Muscle layer of colon (tissue), 2 donors: ENCODE data around the gene USP34.

Experiments
- H3K27ac ChIP-seq: one replicate; pipeline ENCODE4 v1.7.0; 2013; ENCODE audit warnings: low read depth, mild to moderate bottlenecking, low read length, moderate library complexity
- H3K27me3 ChIP-seq, 2 donors: one replicate each; pipeline ENCODE4 v1.7.0; 2013; ENCODE audit warnings: low read length in 2 of 2, mild to moderate bottlenecking in 2 of 2; ENCODE audit not compliant: insufficient read depth in 2 of 2, control insufficient read depth in 1 of 2
- H3K36me3 ChIP-seq: one replicate; pipeline ENCODE4 v1.7.0; 2013; ENCODE audit warnings: mild to moderate bottlenecking, low read length; ENCODE audit not compliant: insufficient read depth
- H3K4me1 ChIP-seq: one replicate; pipeline ENCODE4 v1.7.0; 2013; ENCODE audit warnings: mild to moderate bottlenecking, low read length; ENCODE audit not compliant: insufficient read depth
- H3K4me3 ChIP-seq, 2 donors: one replicate each; pipeline ENCODE4 v1.7.0; 2013; ENCODE audit warnings: low read length in 2 of 2, low read depth in 1 of 2, mild to moderate bottlenecking in 1 of 2, moderate library complexity in 1 of 2
- H3K9ac ChIP-seq: one replicate; pipeline ENCODE4 v1.7.0; 2013; ENCODE audit warnings: low read length
- H3K9me3 ChIP-seq: one replicate; pipeline ENCODE4 v1.7.0; 2013; ENCODE audit warnings: mild to moderate bottlenecking, low read length
- donor health status: abdominal sarcoma.
- donor health status: Adenocarcinoma of cecum.

USP34 gene

GRCh38 chr2:61335187-61335586, 135.7 kb downstream of the USP34 start:
- peaks cover 12% of the 10 kb centered on the region for H3K36me3 ChIP-seq
- no peaks in the 10 kb centered on the region for H3K27me3 ChIP-seq
- H3K27ac ChIP-seq: no peak overlapping the region
- no peak overlapping the region for H3K9ac ChIP-seq
- H3K4me3 ChIP-seq: no peak overlapping the region
- no peaks in the 10 kb centered on the region for H3K9me3 ChIP-seq
- H3K4me1 ChIP-seq: no peaks in the 10 kb centered on the region

DNA sequence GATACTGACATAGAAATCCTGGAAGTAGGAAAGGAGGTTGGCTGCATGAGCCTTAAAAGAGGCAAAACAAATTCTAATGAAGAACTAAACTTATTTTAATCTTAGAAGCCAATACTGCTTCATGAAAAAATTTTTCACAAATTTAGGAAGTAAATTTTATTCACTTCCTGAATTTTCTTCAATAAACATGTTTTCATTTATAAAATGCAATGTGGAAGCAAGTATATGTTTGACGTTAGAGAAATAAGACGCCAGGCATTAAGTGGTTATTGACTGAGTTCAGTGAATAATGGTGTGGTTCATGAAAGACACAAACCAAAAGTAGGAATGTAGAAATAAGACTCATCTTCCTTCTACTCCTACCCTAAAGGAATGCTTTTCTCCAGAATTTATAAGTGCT, 136.4 kb downstream of the USP34 start:
- Histone ChIP-seq H3K27ac (no peak overlapping the region), H3K36me3 (peaks cover 19% of the 10 kb centered on the region), H3K4me1 (no peaks in the 10 kb centered on the region), H3K27me3 (no peaks in the 10 kb centered on the region), H3K9me3 (no peaks in the 10 kb centered on the region), H3K9ac (no peak overlapping the region), H3K4me3 (no peak overlapping the region)

GRCh38 chr2:61328707-61329251, 142.1 kb downstream of the USP34 start:
- no peaks in the 10 kb centered on the region for H3K4me1 ChIP-seq
- no peaks in the 10 kb centered on the region for H3K27me3 ChIP-seq
- peaks cover 20% of the 10 kb centered on the region for H3K36me3 ChIP-seq
- no peak overlapping the region for H3K4me3 ChIP-seq
- H3K9me3 ChIP-seq: no peaks in the 10 kb centered on the region
- no peak overlapping the region for H3K27ac ChIP-seq
- H3K9ac ChIP-seq: no peak overlapping the region

GRCh38 chr2:61327173-61327572, 143.7 kb downstream of the USP34 start:
- Histone ChIP-seq H3K4me3 (no peak overlapping the region), H3K27ac (no peak overlapping the region), H3K27me3 (no peaks in the 10 kb centered on the region), H3K4me1 (no peaks in the 10 kb centered on the region), H3K36me3 (peaks cover 20% of the 10 kb centered on the region), H3K9me3 (no peaks in the 10 kb centered on the region), H3K9ac (no peak overlapping the region)

- Histone ChIP-seq H3K4me1 (no peaks in the 10 kb centered on the region), H3K36me3 (peaks cover 20% of the 10 kb centered on the region), H3K27ac (no peak overlapping the region), H3K9me3 (no peaks in the 10 kb centered on the region), H3K4me3 (no peak overlapping the region), H3K9ac (no peak overlapping the region), H3K27me3 (no peaks in the 10 kb centered on the region)
Observed at GRCh38 chr2:61326423-61326822, 144.5 kb downstream of the USP34 start.

- Histone ChIP-seq H3K27me3 (no peaks in the 10 kb centered on the region), H3K9me3 (no peaks in the 10 kb centered on the region), H3K36me3 (peaks cover 10% of the 10 kb centered on the region), H3K4me3 (no peak overlapping the region), H3K9ac (no peak overlapping the region), H3K4me1 (no peaks in the 10 kb centered on the region), H3K27ac (no peak overlapping the region)
Observed at GRCh38 chr2:61320181-61320580, 150.7 kb downstream of the USP34 start.

DNA sequence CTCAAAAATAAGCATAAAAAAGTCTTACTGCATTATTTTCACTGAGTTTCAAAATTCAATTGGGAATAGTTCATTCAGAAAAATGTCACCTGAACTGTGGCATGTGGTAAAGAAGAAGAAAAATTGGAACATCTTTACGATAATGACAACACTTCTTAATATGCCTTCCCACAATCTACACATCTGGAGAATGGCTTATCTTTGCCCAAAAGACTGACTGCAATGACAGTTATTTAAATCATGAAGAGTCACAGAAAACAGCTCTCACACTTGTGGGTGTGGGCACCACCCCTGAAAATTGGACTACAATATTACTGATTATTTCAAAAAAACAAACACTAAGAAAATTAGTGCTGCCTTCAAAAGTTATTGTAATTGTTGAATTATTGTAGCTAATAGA, 152.3 kb downstream of the USP34 start:
- Histone ChIP-seq H3K4me3 (no peak overlapping the region), H3K9ac (no peak overlapping the region), H3K27me3 (no peaks in the 10 kb centered on the region), H3K27ac (no peak overlapping the region), H3K4me1 (no peaks in the 10 kb centered on the region), H3K9me3 (no peaks in the 10 kb centered on the region), H3K36me3 (peaks cover 9% of the 10 kb centered on the region)

DNA sequence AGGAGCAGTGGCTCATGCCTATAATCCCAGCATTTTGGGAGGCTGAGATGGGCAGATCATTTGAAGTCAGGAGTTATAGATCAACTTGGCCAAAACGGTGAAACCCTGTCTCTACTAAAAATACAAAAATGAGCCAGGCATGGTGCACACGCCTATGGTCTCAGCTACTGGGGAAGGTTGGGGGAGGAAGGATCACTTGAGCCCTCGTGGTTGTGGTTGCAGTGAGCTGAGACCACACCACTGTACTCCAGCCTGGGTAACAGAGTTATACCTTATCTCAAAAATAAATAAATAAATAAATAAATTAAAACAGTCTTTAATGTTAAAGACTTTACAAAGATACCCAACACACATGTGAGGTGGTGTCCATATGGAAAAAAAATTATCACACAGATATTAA, 174.9 kb downstream of the USP34 start:
- H3K36me3 ChIP-seq: peaks cover 26% of the 10 kb centered on the region
- no peak overlapping the region for H3K27ac ChIP-seq
- H3K9ac ChIP-seq: no peak overlapping the region
- no peaks in the 10 kb centered on the region for H3K27me3 ChIP-seq
- no peak overlapping the region for H3K4me3 ChIP-seq
- H3K4me1 ChIP-seq: no peaks in the 10 kb centered on the region
- H3K9me3 ChIP-seq: no peaks in the 10 kb centered on the region

- H3K4me3 ChIP-seq: no peak overlapping the region
- no peak overlapping the region for H3K27ac ChIP-seq
- peaks cover 15% of the 10 kb centered on the region for H3K36me3 ChIP-seq
- H3K4me1 ChIP-seq: no peaks in the 10 kb centered on the region
- H3K9me3 ChIP-seq: no peaks in the 10 kb centered on the region
- no peaks in the 10 kb centered on the region for H3K27me3 ChIP-seq
- no peak overlapping the region for H3K9ac ChIP-seq
Observed at GRCh38 chr2:61291851-61292575, 178.9 kb downstream of the USP34 start.

DNA sequence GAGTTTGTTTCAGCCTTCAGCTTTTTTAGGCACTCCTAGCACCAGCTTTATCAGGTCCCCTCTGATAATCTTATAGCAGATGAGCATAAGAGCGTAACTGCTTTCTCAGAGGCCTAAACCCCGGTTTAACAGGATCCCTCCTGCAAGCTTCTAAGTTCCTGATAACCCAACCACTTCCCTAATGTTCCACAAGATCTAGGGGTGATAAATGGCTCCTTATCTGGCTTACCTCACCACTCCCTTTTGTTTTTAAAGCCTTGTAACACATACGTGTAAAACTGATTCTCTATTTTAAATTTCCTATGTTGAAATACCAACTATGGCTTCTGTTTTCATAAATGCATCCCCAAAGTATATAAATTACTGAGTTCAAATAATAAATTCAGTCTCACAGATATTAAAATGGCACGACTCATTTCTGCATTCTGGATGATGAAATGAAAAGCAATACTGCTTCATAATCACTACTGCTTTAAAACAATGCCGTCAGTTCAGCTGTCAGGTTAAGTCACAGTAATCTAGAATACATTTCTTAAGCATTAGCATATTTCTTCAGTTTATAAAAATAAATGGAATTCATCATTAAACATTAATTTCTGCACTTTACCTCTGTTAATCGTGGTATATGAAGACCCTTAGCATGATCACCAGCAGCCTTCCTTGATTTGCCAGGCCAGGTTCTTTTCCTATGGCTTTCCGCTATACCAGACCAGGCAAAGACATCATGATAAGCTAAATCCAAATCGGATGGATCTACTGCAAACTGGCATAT, 182.6 kb downstream of the USP34 start:
- Histone ChIP-seq H3K27ac (no peak overlapping the region), H3K9me3 (no peaks in the 10 kb centered on the region), H3K4me3 (no peak overlapping the region), H3K4me1 (no peaks in the 10 kb centered on the region), H3K27me3 (no peaks in the 10 kb centered on the region), H3K9ac (no peak overlapping the region), H3K36me3 (peaks cover 4% of the 10 kb centered on the region)

DNA sequence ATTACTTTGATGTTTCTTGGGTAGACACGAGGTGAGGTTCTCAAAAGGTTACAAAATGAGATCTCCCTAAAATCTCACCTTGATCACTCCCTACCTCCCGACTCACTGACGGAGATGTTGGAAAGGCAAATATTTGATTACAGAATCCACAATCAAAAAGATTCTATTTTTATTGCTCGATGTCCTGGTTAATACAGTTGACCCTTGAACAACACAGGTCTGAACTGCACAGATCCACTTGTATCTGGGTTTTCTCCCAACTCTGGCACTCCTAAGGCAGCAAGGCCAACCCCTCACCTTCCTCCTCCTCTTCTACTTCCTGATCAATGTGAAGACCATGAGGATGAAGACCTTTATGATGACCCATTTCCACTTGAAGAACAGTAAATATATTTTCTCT, 183.6 kb downstream of the USP34 start:
- no peaks in the 10 kb centered on the region for H3K9me3 ChIP-seq
- H3K4me3 ChIP-seq: no peak overlapping the region
- no peaks in the 10 kb centered on the region for H3K27me3 ChIP-seq
- no peaks in the 10 kb centered on the region for H3K4me1 ChIP-seq
- no peak overlapping the region for H3K9ac ChIP-seq
- no peak overlapping the region for H3K27ac ChIP-seq
- peaks cover 4% of the 10 kb centered on the region for H3K36me3 ChIP-seq
